ENCODE results near the gene USP32. TPM values are rescaled to one million over a fixed set of nuclear protein-coding genes. Genes with fewer than 3 reads are reported as not detected.
"Not testable (repeated sequence)": the region's sequence is repeated elsewhere in the genome, so short reads cannot be mapped to it uniquely, and the experiment has no call there.

Gene USP32
- total RNA-seq, 1 donor from 2014 or later: 39.7 TPM

GRCh38 chr17:60194141-60194540 lies 197.8 kb downstream of the USP32 start:
- H3K36me3 ChIP-seq (ENCODE audit: control insufficient read depth in 3 of 3, insufficient read depth in 3 of 3, low read length in 3 of 3): peaks cover 15 to 52% (median 42%) of the 10 kb centered on the region in 3 donors
- not testable (repeated sequence) for H3K9ac ChIP-seq (ENCODE audit: low read depth in 1 of 3, low read length in 3 of 3); H3K27me3 ChIP-seq (ENCODE audit: control insufficient read depth in 3 of 3, insufficient read depth in 3 of 3, low read length in 3 of 3); H3K4me3 ChIP-seq (ENCODE audit: low read length in 3 of 3); H3K9me3 ChIP-seq (ENCODE audit: control insufficient read depth in 3 of 3, low read length in 3 of 3); H3K4me1 ChIP-seq (ENCODE audit: control insufficient read depth in 3 of 3, insufficient read depth in 3 of 3, low read length in 3 of 3); H3K27ac ChIP-seq (ENCODE audit: low read depth, low read length)

GRCh38 chr17:60193482-60193881 lies 198.5 kb downstream of the USP32 start:
- Histone ChIP-seq H3K27ac (ENCODE audit: low read depth, low read length) (no peak overlapping the region), H3K9ac (ENCODE audit: low read depth in 1 of 3, low read length in 3 of 3) (no peak overlapping the region), H3K4me3 (ENCODE audit: low read length in 3 of 3) (no peak overlapping the region), H3K4me1 (ENCODE audit: control insufficient read depth in 3 of 3, insufficient read depth in 3 of 3, low read length in 3 of 3) (no peaks in the 10 kb centered on the region), H3K27me3 (ENCODE audit: control insufficient read depth in 3 of 3, insufficient read depth in 3 of 3, low read length in 3 of 3) (no peaks in the 10 kb centered on the region), H3K36me3 (ENCODE audit: control insufficient read depth in 3 of 3, insufficient read depth in 3 of 3, low read length in 3 of 3) (peaks cover 15 to 54% (median 42%) of the 10 kb centered on the region in 3 donors), H3K9me3 (ENCODE audit: control insufficient read depth in 3 of 3, low read length in 3 of 3) (no peaks in the 10 kb centered on the region)

GRCh38 chr17:60193032-60193431 lies 198.9 kb downstream of the USP32 start:
- H3K27me3 ChIP-seq (ENCODE audit: control insufficient read depth in 3 of 3, insufficient read depth in 3 of 3, low read length in 3 of 3); H3K9ac ChIP-seq (ENCODE audit: low read depth in 1 of 3, low read length in 3 of 3); H3K4me1 ChIP-seq (ENCODE audit: control insufficient read depth in 3 of 3, insufficient read depth in 3 of 3, low read length in 3 of 3); H3K4me3 ChIP-seq (ENCODE audit: low read length in 3 of 3); H3K9me3 ChIP-seq (ENCODE audit: control insufficient read depth in 3 of 3, low read length in 3 of 3); H3K27ac ChIP-seq (ENCODE audit: low read depth, low read length): not testable (repeated sequence)
- peaks cover 10 to 51% (median 38%) of the 10 kb centered on the region in 3 donors for H3K36me3 ChIP-seq (ENCODE audit: control insufficient read depth in 3 of 3, insufficient read depth in 3 of 3, low read length in 3 of 3)

- not testable (repeated sequence) for H3K27me3 ChIP-seq (ENCODE audit: control insufficient read depth in 3 of 3, insufficient read depth in 3 of 3, low read length in 3 of 3); H3K27ac ChIP-seq (ENCODE audit: low read depth, low read length); H3K4me1 ChIP-seq (ENCODE audit: control insufficient read depth in 3 of 3, insufficient read depth in 3 of 3, low read length in 3 of 3); H3K9ac ChIP-seq (ENCODE audit: low read depth in 1 of 3, low read length in 3 of 3); H3K4me3 ChIP-seq (ENCODE audit: low read length in 3 of 3); H3K9me3 ChIP-seq (ENCODE audit: control insufficient read depth in 3 of 3, low read length in 3 of 3)
- peaks cover 10 to 45% (median 42%) of the 10 kb centered on the region in 3 donors for H3K36me3 ChIP-seq (ENCODE audit: control insufficient read depth in 3 of 3, insufficient read depth in 3 of 3, low read length in 3 of 3)
These were observed 201.9 kb downstream of the USP32 start for GRCh38 chr17:60190032-60190431.

- Histone ChIP-seq H3K9ac (ENCODE audit: low read depth in 1 of 3, low read length in 3 of 3) (no peak overlapping the region), H3K4me3 (ENCODE audit: low read length in 3 of 3) (no peak overlapping the region), H3K4me1 (ENCODE audit: control insufficient read depth in 3 of 3, insufficient read depth in 3 of 3, low read length in 3 of 3) (no peaks in the 10 kb centered on the region), H3K9me3 (ENCODE audit: control insufficient read depth in 3 of 3, low read length in 3 of 3) (no peaks in the 10 kb centered on the region), H3K27ac (ENCODE audit: low read depth, low read length) (no peak overlapping the region), H3K27me3 (ENCODE audit: control insufficient read depth in 3 of 3, insufficient read depth in 3 of 3, low read length in 3 of 3) (no peaks in the 10 kb centered on the region), H3K36me3 (ENCODE audit: control insufficient read depth in 3 of 3, insufficient read depth in 3 of 3, low read length in 3 of 3) (peaks cover 13 to 43% (median 39%) of the 10 kb centered on the region in 3 donors)
These were observed 203.2 kb downstream of the USP32 start for GRCh38 chr17:60188759-60189158.

- H3K27ac ChIP-seq (ENCODE audit: low read depth, low read length); H3K9me3 ChIP-seq (ENCODE audit: control insufficient read depth in 3 of 3, low read length in 3 of 3); H3K9ac ChIP-seq (ENCODE audit: low read depth in 1 of 3, low read length in 3 of 3); H3K4me3 ChIP-seq (ENCODE audit: low read length in 3 of 3); H3K27me3 ChIP-seq (ENCODE audit: control insufficient read depth in 3 of 3, insufficient read depth in 3 of 3, low read length in 3 of 3); H3K4me1 ChIP-seq (ENCODE audit: control insufficient read depth in 3 of 3, insufficient read depth in 3 of 3, low read length in 3 of 3): not testable (repeated sequence)
- H3K36me3 ChIP-seq (ENCODE audit: control insufficient read depth in 3 of 3, insufficient read depth in 3 of 3, low read length in 3 of 3): peaks cover 19 to 43% (median 30%) of the 10 kb centered on the region in 3 donors
These were observed 204.8 kb downstream of the USP32 start for GRCh38 chr17:60186846-60187745.

GRCh38 chr17:60186372-60186771 lies 205.6 kb downstream of the USP32 start:
- H3K9me3 ChIP-seq (ENCODE audit: control insufficient read depth in 3 of 3, low read length in 3 of 3); H3K9ac ChIP-seq (ENCODE audit: low read depth in 1 of 3, low read length in 3 of 3); H3K27ac ChIP-seq (ENCODE audit: low read depth, low read length); H3K27me3 ChIP-seq (ENCODE audit: control insufficient read depth in 3 of 3, insufficient read depth in 3 of 3, low read length in 3 of 3); H3K4me1 ChIP-seq (ENCODE audit: control insufficient read depth in 3 of 3, insufficient read depth in 3 of 3, low read length in 3 of 3); H3K4me3 ChIP-seq (ENCODE audit: low read length in 3 of 3): not testable (repeated sequence)
- H3K36me3 ChIP-seq (ENCODE audit: control insufficient read depth in 3 of 3, insufficient read depth in 3 of 3, low read length in 3 of 3): peaks cover 19 to 39% (median 30%) of the 10 kb centered on the region in 3 donors

- H3K27ac ChIP-seq (ENCODE audit: low read depth, low read length); H3K4me1 ChIP-seq (ENCODE audit: control insufficient read depth in 3 of 3, insufficient read depth in 3 of 3, low read length in 3 of 3); H3K9me3 ChIP-seq (ENCODE audit: control insufficient read depth in 3 of 3, low read length in 3 of 3); H3K4me3 ChIP-seq (ENCODE audit: low read length in 3 of 3); H3K27me3 ChIP-seq (ENCODE audit: control insufficient read depth in 3 of 3, insufficient read depth in 3 of 3, low read length in 3 of 3); H3K9ac ChIP-seq (ENCODE audit: low read depth in 1 of 3, low read length in 3 of 3): not testable (repeated sequence)
- H3K36me3 ChIP-seq (ENCODE audit: control insufficient read depth in 3 of 3, insufficient read depth in 3 of 3, low read length in 3 of 3): peaks cover 24 to 35% (median 28%) of the 10 kb centered on the region in 3 donors
These were observed 211.6 kb downstream of the USP32 start for GRCh38 chr17:60180380-60180779.

GRCh38 chr17:60178180-60178579 lies 213.8 kb downstream of the USP32 start:
- H3K4me3 ChIP-seq (ENCODE audit: low read length in 3 of 3); H3K9me3 ChIP-seq (ENCODE audit: control insufficient read depth in 3 of 3, low read length in 3 of 3); H3K27ac ChIP-seq (ENCODE audit: low read depth, low read length); H3K9ac ChIP-seq (ENCODE audit: low read depth in 1 of 3, low read length in 3 of 3); H3K27me3 ChIP-seq (ENCODE audit: control insufficient read depth in 3 of 3, insufficient read depth in 3 of 3, low read length in 3 of 3); H3K4me1 ChIP-seq (ENCODE audit: control insufficient read depth in 3 of 3, insufficient read depth in 3 of 3, low read length in 3 of 3): not testable (repeated sequence)
- peaks cover 17 to 25% (median 19%) of the 10 kb centered on the region in 3 donors for H3K36me3 ChIP-seq (ENCODE audit: control insufficient read depth in 3 of 3, insufficient read depth in 3 of 3, low read length in 3 of 3)

GRCh38 chr17:60176763-60177162 lies 215.2 kb downstream of the USP32 start:
- H3K27ac ChIP-seq (ENCODE audit: low read depth, low read length); H3K4me3 ChIP-seq (ENCODE audit: low read length in 3 of 3); H3K9ac ChIP-seq (ENCODE audit: low read depth in 1 of 3, low read length in 3 of 3); H3K27me3 ChIP-seq (ENCODE audit: control insufficient read depth in 3 of 3, insufficient read depth in 3 of 3, low read length in 3 of 3); H3K9me3 ChIP-seq (ENCODE audit: control insufficient read depth in 3 of 3, low read length in 3 of 3); H3K4me1 ChIP-seq (ENCODE audit: control insufficient read depth in 3 of 3, insufficient read depth in 3 of 3, low read length in 3 of 3): not testable (repeated sequence)
- H3K36me3 ChIP-seq (ENCODE audit: control insufficient read depth in 3 of 3, insufficient read depth in 3 of 3, low read length in 3 of 3): peaks cover 11 to 16% (median 14%) of the 10 kb centered on the region in 3 donors
